GM18511 (cell line): ENCODE results near the gene RNU1-2.
"Not testable (repeated sequence)": the region's sequence is repeated elsewhere in the genome, so short reads cannot be mapped to it uniquely, and the experiment has no call there.

Source experiments
- ATAC-seq: cut with Tn5 transposase; IDR thresholded peaks from one replicate; pipeline ENCODE4 v1.9.1; 2021; ENCODE audit warnings: mild to moderate bottlenecking, moderate library complexity; ENCODE audit not compliant: unreplicated experiment

RNU1-2 gene

DNA sequence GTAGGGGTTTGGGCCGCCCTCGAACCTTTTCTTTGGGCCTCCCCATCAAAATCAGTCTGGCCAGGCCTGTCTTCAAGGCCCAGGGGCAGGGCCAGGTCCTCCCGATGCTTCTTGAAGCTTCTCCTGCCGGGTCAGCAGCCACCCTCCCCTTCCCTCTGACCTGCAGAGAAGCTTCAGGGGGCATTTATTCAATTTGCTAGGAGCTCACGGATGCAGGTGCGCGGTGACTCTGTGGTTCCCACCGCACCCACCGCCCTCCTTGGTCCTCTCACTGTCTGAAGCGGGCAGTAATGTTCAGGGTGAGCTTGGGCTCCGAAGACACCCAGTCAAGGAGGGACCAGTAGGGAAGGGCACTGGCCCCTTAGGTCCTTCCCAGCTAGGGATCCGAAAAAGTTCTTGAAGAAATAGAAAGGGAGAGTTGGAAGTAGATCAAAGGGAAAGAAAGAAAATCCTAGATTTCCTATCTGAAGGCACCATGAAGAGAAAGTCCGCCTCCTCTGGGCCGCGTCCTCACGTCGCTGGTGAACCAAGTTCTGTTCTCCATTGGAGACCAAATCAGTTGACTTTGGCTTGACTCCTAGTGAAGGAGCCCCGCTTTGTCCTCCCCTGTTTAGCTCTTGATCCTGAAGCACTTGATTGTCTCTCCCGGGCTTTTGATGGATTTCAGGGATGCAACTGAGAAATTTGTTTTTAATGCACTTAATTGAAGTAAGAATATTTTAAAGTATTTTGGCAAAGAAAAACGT is 8.7 kb upstream of the RNU1-2 start:
- ATAC-seq = no peak

DNA sequence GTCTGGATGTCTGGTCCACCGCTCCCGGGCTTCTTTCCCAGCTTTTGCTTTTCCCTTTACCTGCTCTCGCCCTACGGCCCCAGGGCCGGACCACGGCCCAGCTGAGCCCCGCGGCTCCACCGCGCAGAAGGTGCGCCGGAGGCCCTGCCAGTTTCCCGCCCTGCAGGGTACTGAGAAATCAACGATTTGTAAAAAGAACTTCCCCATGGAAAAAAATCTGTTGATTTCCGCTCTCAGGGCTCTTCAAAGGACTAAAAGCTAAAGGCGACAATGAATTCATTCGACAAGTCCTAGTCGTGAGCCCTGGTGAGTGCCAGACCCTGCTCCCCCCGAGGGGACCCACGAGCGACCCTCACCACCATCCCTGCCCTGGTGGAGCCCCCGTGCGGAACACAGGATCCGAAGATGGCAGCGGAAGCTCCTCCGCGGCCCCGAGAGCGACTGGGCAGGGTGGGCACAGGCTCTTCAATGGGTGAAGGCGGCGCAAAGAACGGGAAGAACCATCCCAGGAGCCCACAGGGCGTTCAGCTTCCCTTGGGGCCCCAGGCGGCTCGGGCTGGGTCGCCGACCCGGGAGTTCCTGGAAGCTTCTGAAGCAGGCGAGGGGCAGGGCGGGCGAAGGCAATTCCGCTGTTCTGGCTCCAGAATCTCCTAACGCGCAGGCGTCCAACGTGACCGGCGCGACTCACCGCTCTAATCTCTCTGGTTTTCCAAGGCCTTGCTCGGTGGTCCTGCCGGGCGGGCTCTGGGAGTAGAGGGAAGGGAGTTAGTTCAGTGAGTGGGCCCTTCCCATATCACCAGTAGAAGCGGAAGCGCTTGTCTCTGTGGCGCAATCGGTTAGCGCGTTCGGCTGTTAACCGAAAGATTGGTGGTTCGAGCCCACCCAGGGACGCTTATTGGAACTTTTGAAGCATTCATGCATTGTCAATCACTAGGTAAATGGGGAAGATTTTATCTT is 6.6 kb upstream of the RNU1-2 start:
- no peak for ATAC-seq

DNA sequence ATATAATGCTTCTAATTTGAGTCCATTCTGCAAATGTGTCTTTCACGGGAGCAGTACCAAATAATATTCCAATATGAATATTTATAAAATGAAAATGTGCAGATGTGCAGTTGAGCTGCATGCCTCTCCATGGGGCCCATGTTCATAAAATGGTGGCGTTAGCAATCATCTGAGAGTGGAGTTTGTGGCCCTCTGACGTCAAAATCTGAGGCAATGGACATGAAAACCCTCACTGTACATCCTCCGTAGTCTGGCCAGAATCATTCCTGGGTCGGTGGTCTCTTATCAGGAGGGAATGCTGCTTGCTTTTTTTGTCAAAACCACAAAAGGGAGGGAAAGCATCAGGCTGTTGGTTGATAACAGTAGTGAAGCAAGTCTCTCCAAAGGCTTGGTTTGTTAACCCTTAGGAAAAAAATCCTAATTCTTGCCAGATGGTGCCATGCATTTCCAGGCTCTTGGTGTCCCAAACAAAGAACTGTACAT is 5.2 kb upstream of the RNU1-2 start:
- ATAC-seq = not testable (repeated sequence)

DNA sequence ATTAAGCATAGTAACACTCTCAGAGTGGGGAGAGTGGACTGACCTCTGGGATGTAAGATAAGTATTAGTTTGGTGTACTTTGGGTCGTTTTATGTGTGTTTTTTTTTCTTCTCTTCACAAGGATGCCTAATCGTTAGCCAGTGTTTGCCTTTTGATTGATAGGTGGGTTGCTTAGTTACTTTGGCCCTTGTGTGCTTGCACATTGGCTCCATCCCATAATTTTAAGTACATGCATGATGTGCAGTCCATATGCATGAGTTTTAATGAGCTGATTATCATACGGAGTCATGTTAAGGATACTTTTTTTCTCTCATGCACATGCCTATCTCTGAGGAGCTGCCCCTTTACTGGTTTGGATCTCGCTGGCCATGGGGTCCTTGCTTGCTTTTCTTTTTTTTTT is 4.7 kb upstream of the RNU1-2 start:
- not testable (repeated sequence) for ATAC-seq

DNA sequence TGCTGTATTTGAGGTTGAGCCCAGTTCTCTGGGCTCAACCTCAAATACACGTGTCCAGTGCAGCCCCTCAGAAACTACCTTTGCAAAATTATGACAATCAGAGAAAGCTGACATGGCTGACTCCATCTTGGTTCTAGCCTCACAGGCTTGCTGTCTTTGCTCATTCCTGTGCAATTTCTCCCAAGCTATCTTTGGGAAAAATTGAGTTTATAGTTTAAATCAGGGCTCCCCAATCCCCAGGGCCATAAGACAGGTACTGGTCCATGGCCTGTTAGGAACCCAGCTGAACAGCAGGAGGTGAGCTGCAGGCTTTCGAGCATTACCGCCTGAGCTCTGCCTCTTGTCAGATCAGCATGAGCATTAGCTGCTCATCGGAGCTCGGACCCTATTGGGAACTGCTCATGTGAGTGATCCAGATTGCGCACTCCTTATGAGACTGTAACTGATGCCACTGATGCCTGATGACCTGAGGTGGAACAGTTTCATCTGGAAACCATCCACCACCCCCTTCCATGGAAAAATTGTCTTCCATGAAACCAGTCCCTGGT is 2.7 kb upstream of the RNU1-2 start:
- not testable (repeated sequence) for ATAC-seq

DNA sequence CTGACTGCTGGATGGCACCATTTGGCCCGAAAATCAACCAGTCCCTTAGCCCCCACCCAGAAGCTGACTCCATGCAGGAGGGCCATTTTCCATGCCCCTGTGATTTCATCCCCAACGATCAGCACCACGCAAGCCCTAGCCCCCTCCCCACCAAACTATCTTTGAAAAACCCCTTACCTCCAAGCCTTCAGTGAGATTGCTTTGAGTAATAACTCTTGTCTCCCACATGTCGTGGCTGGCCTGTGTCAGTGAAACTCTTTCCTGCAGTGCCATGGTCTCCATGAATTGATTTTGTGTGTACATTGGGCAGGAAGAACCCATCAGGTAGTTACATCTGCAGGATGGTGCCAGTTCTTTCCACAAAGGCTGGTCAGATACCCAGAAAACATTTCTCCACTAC is 2.0 kb upstream of the RNU1-2 start:
- ATAC-seq = not testable (repeated sequence)

DNA sequence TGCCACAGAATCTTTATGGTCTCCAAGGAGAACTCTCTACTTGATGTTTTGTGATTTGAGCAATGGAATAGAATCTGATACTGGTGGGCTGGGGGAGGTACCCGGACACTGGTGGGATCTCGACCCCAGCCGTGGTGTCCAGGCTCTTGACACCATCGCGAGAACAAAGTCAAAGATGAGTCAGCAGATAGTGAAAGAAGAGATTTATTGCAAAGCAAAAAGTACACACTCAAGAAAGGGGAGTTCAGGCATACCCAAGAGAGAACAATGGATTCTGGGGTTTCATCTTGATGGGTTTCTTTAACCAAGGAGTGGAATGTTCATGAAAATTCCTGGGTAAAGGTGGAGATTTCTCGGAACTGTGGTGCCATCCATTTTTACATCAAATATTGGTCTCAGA is 1.4 kb upstream of the RNU1-2 start:
- not testable (repeated sequence) for ATAC-seq

DNA sequence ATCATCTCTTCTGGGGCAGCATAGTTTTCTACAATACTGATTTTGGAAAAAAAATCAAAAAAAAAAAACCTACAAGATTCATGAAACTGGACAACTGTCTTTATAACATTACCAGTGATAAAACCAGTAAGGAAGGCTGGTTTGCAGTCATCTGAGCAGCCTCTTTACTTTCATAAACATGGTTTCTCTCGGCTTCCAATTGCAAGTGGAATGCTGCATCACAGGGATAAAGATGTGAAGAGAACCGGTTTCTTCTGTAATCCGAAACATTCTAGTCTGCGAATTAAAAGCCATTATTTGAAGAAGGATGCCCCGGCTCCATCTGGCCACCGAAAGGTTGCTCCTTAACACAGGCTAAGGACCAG is 565 bp upstream of the RNU1-2 start:
- ATAC-seq = not testable (repeated sequence)

DNA sequence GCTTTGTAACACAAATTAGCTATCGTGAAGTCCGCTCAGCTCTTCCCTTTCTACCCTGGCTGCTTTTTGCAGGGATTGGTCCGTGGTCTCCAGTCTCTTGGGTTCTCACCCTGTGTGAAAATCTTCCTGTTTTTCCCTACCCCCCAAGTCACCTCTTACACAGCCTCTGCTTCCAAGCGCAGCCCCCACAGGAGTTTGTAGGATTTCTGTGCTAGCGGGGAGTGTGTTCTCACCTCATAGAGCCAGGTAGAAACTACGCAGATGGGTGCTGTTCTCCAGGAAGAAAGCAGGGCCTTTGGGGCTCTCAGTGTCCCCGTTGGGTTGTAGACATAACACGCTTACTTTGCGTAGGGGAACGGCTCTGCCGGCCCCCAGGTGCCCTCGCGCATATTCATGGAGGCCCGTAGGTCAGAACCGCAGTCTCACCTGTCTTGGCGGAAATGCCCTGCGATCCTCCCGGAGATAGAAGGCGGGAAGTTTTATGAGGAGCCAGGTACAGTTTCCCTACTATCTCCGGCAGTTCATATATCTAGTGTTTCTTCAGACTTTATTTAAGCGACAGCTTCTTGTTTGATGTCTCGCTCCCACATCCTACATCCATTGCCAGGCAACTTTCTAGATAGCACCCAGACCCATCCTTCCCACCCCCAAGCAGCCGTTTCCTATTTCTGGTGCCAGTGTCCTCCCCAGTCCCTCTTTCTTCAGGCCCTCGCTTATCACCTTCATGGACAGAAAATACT is 706 bp downstream of the RNU1-2 start:
- not testable (repeated sequence) for ATAC-seq

DNA sequence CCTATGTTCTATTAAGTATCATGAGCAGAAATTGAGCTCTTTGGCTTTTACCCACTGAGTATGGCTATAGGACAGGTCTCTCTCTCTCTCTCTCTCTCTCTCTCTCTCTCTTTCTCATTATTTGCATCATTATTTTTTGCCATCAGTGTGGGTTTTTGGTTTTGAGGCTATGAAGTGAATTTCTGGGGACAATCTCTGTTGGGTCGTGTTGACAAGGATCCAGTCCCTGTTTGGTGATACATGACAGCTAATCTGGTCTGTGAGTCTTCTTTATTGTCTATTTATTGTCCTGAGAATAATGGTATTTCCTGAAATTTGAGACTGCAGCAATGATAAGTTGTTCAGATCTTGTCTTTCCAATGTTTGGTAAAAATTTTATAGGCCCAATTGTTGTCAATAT is 1.9 kb downstream of the RNU1-2 start:
- not testable (repeated sequence) for ATAC-seq

DNA sequence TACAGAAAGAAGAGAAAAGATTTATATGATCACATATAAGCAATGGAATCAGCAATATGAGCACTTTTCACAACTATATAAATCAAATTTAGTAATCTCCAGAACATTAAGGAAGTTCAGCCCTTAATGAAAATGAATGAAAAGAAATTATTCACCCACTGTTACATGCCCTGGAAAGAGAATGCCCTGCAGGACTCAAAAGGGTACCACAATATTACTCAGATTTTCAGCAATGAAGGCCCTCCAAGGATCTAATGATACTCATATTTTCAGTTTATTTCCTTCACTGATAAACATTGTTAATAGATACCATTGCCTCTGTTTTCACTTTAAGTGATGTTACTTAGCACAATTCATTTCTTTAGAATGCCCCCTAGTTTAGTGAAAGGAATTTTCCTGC is 2.5 kb downstream of the RNU1-2 start:
- not testable (repeated sequence) for ATAC-seq

DNA sequence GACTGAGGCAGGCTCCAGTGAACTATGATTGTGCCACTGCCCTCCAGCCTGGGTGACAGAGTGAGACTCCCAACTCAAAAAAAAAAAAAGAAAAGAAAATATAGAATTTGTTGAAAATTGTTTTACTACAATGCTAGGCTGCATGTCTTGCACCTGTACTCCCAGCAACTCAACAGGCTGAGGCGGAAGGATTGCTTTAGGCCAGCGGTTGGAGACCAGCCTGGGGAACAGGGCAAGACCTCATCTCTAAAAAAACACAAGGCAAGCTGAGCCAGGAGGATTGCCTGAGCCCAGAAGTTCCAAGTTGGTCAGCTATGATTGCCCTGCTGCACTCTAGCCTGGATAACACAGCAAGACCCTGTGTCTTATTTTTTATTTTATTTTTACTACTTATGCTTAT is 3.2 kb downstream of the RNU1-2 start:
- not testable (repeated sequence) for ATAC-seq

DNA sequence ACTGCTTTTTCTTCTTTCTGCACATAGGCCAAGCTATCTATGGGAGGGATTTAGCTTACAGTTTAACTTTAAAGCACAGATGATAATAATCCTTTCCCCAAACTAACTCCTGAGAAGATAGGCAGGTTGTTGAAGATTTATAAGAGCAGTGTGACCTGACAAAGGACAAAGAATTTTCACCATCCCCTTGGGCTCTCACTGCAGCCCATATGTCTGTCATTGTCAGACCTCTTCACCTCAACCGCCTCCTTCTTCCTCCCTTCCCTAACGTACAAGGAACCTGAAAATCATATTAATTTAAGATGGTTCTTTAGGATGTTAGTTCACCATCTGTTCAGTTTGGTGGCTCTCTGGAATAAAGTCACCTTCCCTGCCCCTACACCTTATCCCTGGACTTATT is 5.0 kb downstream of the RNU1-2 start:
- ATAC-seq = no peak

DNA sequence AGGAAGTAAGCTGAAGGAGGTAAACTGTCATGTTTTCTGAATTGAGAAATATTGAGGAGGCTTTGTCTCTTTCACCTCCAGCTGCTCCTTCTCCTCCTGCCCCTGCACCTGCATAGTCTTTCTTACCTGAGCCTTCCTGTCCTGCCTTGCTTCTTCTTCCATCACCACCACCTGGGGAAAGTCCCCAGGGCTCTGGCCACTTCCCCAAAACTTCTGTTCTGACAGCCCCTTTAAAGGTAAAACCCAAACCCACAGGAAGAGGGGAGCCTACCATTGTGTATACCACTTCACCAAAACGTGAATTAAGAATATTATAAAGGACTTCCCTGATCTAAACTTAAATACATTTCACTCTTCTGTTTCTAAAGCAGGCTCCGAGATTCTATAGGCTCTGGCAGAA is 5.6 kb downstream of the RNU1-2 start:
- not testable (repeated sequence) for ATAC-seq

DNA sequence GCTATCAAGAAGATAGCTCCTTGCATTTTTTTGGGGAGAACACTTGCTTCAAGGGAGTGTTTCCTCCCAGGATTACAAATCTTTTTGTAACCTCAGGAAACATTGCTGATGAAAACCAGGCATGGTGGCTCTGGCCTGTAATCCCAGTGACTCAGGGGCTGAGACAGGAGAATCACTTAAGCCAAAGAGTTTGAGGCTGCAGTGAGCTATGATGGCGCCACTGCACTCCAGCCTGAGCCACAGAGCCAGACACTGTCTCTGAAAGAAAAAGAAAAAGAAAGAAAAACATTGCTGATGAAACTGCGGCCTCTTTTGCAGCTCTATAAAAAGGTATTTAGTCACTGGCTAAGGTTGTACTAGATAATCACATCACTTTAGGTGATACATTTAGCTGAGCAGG is 7.3 kb downstream of the RNU1-2 start:
- ATAC-seq = no peak

DNA sequence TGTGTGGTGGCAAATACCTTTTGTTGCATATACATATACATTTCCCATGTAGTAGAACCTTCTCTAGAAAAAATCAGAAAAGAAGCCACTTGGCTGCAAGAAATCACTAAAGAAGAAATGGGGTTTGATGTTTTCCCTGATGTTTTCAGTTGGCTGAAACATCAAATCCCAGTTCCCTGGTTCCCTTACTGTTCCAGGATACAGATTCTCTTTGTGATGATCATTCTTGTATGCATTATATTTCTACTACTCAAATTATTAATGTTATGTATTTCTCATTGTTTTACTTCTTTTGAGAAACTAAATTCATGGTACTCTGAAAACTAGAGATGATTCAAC is 7.6 kb downstream of the RNU1-2 start:
- ATAC-seq = no peak

DNA sequence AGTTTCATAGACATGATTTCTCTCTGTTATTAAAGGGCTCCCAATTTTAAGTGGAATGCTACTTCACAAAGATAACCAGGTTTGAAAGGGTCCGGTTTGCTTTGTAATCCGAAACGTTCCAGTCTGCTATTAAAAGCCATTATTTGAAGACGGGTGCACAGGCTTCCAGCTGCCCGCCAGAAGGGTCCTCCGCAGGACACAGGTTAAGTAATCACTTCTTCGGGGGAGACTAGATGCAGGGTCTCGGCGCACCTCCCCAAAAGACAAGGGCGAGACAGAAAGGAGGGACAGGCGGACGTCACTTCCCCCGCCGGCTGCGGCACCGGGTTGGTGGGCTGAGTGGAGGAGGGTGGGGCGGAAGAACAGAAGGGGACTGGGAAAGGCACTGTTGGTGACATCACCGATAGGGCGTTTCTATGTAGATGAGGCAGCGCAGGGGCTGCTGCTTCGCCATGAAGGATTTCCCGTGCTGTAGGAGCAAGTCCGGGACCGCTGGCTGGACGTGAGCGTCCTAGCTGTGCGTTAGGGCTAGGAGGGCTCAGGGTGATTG is 8.9 kb downstream of the RNU1-2 start:
- ATAC-seq = peak; percentile 88

DNA sequence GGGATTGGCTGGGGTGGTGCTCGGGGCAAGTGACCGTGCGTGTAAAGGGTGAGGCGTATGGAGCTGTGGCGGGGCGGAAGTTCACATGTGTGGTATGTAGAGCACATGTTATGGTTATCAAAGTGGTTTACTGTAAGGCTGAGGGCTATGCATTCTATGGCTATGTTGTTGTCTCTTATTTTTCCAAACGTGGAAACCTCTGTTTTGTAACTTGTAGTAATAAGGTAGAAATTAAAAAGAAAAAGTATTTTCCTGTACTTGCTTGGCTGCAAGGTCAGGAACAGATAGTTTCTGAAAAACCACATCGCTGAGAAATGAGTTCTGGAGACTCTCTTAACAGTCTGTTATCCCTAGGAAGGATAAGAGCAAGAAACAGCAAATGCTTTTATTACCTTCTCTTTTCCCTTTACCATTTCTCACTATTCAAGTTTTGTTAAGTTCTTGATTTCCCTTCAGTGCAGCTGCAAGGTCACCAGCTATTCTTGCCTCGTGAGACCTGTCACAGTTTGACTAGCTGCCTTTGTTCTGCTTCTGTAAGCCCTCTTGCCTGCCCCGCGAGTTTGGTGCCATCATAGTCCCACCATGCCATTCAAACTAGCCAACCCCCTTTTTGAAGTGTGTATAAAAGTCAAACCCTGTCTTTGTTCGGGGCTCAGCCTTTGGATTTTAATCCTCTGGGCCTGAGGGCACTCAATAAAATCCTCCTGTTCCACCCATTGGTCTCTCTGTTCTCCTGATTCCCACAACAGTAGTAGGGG is 9.5 kb downstream of the RNU1-2 start:
- ATAC-seq = peak; percentile 87

DNA sequence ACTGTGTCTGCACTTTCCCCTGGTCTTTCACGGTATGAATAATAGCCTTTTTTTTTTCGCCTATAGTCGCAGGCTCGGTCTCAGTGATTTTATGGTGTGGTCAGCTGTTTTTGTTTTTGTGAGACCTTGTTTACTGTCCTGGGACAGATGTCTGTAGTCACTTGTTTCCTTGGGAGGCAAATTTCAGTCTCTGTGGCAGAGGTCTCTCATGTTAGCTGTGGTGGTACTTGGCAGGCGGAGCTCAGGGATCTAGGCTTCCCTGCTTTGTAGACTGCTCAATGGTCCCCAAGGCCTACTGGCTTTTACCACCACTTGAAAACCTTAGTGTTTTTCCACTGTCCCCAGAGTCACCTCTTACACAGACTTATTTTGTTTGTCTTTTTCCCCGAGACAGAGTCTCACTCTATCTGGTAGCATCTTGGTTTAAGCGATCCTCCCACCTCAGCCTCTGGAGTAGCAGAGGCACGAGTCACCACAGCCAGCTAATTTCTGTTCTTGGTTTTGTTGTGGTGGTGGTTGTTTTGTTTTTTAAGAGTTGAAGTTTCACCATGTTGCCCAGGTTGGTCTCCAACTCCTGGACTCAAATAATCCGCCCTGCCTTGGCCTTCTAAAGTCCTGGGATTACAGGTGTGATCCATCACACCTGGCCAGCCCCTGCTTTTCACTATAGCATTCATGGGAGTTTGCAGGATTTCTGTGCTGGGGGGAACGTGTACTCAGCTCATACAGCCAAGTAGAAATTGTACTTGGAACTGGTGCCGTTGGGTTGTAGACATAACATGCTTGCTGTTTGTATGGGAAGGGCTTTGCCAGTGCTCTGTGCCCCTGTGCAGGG is 10.3 kb downstream of the RNU1-2 start:
- no peak for ATAC-seq
